Sigmoid colon (tissue), 4 donors: ENCODE data around the gene GPC3.

Source experiments
- EP300 ChIP-seq, 4 donors: sonication (generic); formaldehyde crosslinking; IDR thresholded peaks; one replicate each; pipeline ENCODE4 v1.6.1; 2017; ENCODE audit warnings: antibody characterized with exemption in 4 of 4
- POLR2A ChIP-seq, 2 donors: fragments of 450-650 bp; IDR thresholded peaks; one replicate each; pipeline ENCODE4 v1.6.1; 2016; ENCODE audit warnings: antibody characterized with exemption in 2 of 2, mild to moderate bottlenecking in 2 of 2, moderate library complexity in 2 of 2
- TF ChIP-seq, protein P1 (sequence below), 4 experiments: fragments of 450-650 bp in 3 of 4; fragments of 200-600 bp in 1 of 4; IDR thresholded peaks; one replicate each; pipeline ENCODE4 v1.5.1; 2016 to 2019; ENCODE audit warnings: antibody characterized with exemption in 4 of 4, mild to moderate bottlenecking in 3 of 4, moderate library complexity in 2 of 4

DNA sequence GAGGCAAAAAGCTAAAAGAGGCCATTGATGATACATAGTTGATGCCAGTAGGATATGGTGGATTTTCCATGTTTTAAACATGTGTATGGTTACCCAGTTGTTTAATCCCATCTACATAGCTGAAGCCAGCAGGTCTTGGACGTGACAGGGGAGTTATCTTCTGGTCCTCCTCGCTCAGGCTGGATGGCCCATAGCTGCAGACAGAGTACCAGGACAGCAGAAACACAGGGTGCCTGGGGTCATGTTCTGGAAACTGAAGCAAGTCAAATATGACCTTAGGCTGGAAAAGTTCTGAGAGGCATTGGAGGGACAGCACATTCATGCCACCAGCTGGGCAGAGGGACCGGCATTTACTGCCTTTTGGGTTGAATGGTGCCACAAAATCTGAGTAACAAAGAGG is 452.1 kb downstream of the GPC3 start:
- TF ChIP-seq, protein P1, sequence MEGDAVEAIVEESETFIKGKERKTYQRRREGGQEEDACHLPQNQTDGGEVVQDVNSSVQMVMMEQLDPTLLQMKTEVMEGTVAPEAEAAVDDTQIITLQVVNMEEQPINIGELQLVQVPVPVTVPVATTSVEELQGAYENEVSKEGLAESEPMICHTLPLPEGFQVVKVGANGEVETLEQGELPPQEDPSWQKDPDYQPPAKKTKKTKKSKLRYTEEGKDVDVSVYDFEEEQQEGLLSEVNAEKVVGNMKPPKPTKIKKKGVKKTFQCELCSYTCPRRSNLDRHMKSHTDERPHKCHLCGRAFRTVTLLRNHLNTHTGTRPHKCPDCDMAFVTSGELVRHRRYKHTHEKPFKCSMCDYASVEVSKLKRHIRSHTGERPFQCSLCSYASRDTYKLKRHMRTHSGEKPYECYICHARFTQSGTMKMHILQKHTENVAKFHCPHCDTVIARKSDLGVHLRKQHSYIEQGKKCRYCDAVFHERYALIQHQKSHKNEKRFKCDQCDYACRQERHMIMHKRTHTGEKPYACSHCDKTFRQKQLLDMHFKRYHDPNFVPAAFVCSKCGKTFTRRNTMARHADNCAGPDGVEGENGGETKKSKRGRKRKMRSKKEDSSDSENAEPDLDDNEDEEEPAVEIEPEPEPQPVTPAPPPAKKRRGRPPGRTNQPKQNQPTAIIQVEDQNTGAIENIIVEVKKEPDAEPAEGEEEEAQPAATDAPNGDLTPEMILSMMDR (IDR thresholded peaks at IDR 0.05) = no peak
- TF ChIP-seq EP300 (IDR thresholded peaks at IDR 0.05) (no peak), POLR2A (IDR thresholded peaks at IDR 0.05) (no peak)
